Activated CD8-positive, alpha-beta memory T cell treated with anti-CD3 and anti-CD28 coated beads, Interleukin-2, amount 10 ng/mL, durations not matched to agents 7 days and 5 days (primary cell): ENCODE measurements around the gene CARMIL1. TPM values are rescaled to one million over a fixed set of nuclear protein-coding genes. Genes with fewer than 3 reads are reported as not detected.

ENCODE experiments used
- ATAC-seq: fragments of 150-1000 bp; cut with Tn5 transposase; one replicate; pipeline ENCODE4 v1.10.0; 2021; ENCODE audit warnings: moderate library complexity
- CTCF ChIA-PET: fragments of 350-600 bp; sonication (Branson Sonifier 250); formaldehyde crosslinking; loops from one replicate; lab custom pipeline; 2021; ENCODE audit warnings: antibody characterized with exemption; lab: Charles Lee
- DNase-seq: peaks from one replicate; pipeline ENCODE4 v3.0.0-alpha.2; 2020
- H3K27ac Mint-ChIP-seq: one replicate; pipeline ENCODE4 v1.8.0; 2021; ENCODE audit warnings: mild to moderate bottlenecking, mixed read lengths
- H3K27me3 Mint-ChIP-seq: one replicate; pipeline ENCODE4 v1.8.0; 2021; ENCODE audit warnings: mixed read lengths
- H3K36me3 Mint-ChIP-seq: one replicate; pipeline ENCODE4 v1.8.0; 2021; ENCODE audit warnings: mild to moderate bottlenecking, mixed read lengths
- H3K4me1 Mint-ChIP-seq: one replicate; pipeline ENCODE4 v1.8.0; 2021; ENCODE audit warnings: mixed read lengths
- H3K4me3 Mint-ChIP-seq: one replicate; pipeline ENCODE4 v1.8.0; 2021; ENCODE audit warnings: mild to moderate bottlenecking, moderate library complexity, mixed read lengths
- H3K9me3 Mint-ChIP-seq: one replicate; pipeline ENCODE4 v1.8.0; 2022; ENCODE audit warnings: low read depth, mixed read lengths
- total RNA-seq, 2 experiments: library from RNA; stranded (reverse); gene quantifications; one replicate each; pipeline ENCODE4 v1.2.3, GENCODE V29; 2021

CARMIL1 gene
- total RNA-seq, 2 experiments from 2014 or later = 3.4 to 3.8 TPM

GRCh38 chr6:25596928-25597818 lies 318.0 kb downstream of the CARMIL1 start:
- Mint-ChIP-seq H3K27me3 (no peaks in the 10 kb centered on the region), H3K4me1 (peaks cover 2% of the 10 kb centered on the region), H3K36me3 (no peaks in the 10 kb centered on the region), H3K4me3 (no peak overlapping the region), H3K27ac (no peak overlapping the region), H3K9me3 (no peaks in the 10 kb centered on the region)
- ATAC-seq (no peak), DNase-seq (no peak)
- CTCF ChIA-PET = no interaction called here

- H3K9me3 Mint-ChIP-seq = no peaks in the 10 kb centered on the region
- no peaks in the 10 kb centered on the region for H3K27me3 Mint-ChIP-seq
- H3K27ac Mint-ChIP-seq = no peak overlapping the region
- H3K4me1 Mint-ChIP-seq = peaks cover 2% of the 10 kb centered on the region
- ATAC-seq (no peak), DNase-seq (no peak)
- H3K36me3 Mint-ChIP-seq = no peaks in the 10 kb centered on the region
- no peak overlapping the region for H3K4me3 Mint-ChIP-seq
- CTCF ChIA-PET = interaction anchor here (0.8 to 1.9 kb wide), 4 partner anchors 18 to 376 kb away, joined by 3 to 4 read pairs (median 4); no protein-coding TSS in a partner anchor
Measured at GRCh38 chr6:25599516-25600085, 320.4 kb downstream of the CARMIL1 start.

GRCh38 chr6:25601800-25602673 lies 322.9 kb downstream of the CARMIL1 start:
- Mint-ChIP-seq H3K4me1 (no peaks in the 10 kb centered on the region), H3K9me3 (no peaks in the 10 kb centered on the region), H3K36me3 (no peaks in the 10 kb centered on the region), H3K27me3 (no peaks in the 10 kb centered on the region), H3K4me3 (no peak overlapping the region), H3K27ac (no peak overlapping the region)
- ATAC-seq (no peak), DNase-seq (no peak)
- CTCF ChIA-PET = interaction anchor here (0.7 to 2.8 kb wide), 7 partner anchors 13 to 379 kb away, joined by 3 to 14 read pairs (median 4); no protein-coding TSS in a partner anchor

GRCh38 chr6:25602674-25602982 lies 323.5 kb downstream of the CARMIL1 start:
- ATAC-seq = no peak
- CTCF ChIA-PET = interaction anchor here (1.2 to 2.8 kb wide), 2 partner anchors 326 to 337 kb away, joined by 4 to 14 read pairs; no protein-coding TSS in a partner anchor
- no peaks in the 10 kb centered on the region for H3K4me1 Mint-ChIP-seq
- no peaks in the 10 kb centered on the region for H3K36me3 Mint-ChIP-seq
- H3K27me3 Mint-ChIP-seq = no peaks in the 10 kb centered on the region
- H3K4me3 Mint-ChIP-seq = no peak overlapping the region
- H3K9me3 Mint-ChIP-seq = no peaks in the 10 kb centered on the region
- DNase-seq = no peak
- no peak overlapping the region for H3K27ac Mint-ChIP-seq

GRCh38 chr6:25603251-25603650 lies 324.1 kb downstream of the CARMIL1 start:
- Mint-ChIP-seq H3K27me3 (no peaks in the 10 kb centered on the region), H3K4me1 (no peaks in the 10 kb centered on the region), H3K36me3 (no peaks in the 10 kb centered on the region), H3K9me3 (no peaks in the 10 kb centered on the region), H3K27ac (no peak overlapping the region), H3K4me3 (no peak overlapping the region)
- ATAC-seq (no peak), DNase-seq (no peak)
- CTCF ChIA-PET = interaction anchor here (1.1 to 3.4 kb wide), 2 partner anchors 113 to 338 kb away, joined by 3 to 11 read pairs; no protein-coding TSS in a partner anchor

GRCh38 chr6:25606151-25606550 lies 327.0 kb downstream of the CARMIL1 start:
- Mint-ChIP-seq H3K27ac (no peak overlapping the region), H3K9me3 (no peaks in the 10 kb centered on the region), H3K4me3 (no peak overlapping the region), H3K27me3 (no peaks in the 10 kb centered on the region), H3K4me1 (no peaks in the 10 kb centered on the region), H3K36me3 (no peaks in the 10 kb centered on the region)
- CTCF ChIA-PET = interaction anchor here (1.3 to 3.4 kb wide), 2 partner anchors 50 to 341 kb away, joined by 3 to 11 read pairs; no protein-coding TSS in a partner anchor
- ATAC-seq (no peak), DNase-seq (no peak)

GRCh38 chr6:25608558-25609174 lies 329.5 kb downstream of the CARMIL1 start:
- H3K4me3 Mint-ChIP-seq = no peak overlapping the region
- no peak for ATAC-seq
- CTCF ChIA-PET = no interaction called here
- H3K36me3 Mint-ChIP-seq = no peaks in the 10 kb centered on the region
- no peak overlapping the region for H3K27ac Mint-ChIP-seq
- H3K4me1 Mint-ChIP-seq = peaks cover 3% of the 10 kb centered on the region
- DNase-seq = no peak
- no peaks in the 10 kb centered on the region for H3K27me3 Mint-ChIP-seq
- H3K9me3 Mint-ChIP-seq = no peaks in the 10 kb centered on the region

- no peaks in the 10 kb centered on the region for H3K27me3 Mint-ChIP-seq
- DNase-seq (no peak), ATAC-seq (no peak)
- no peak overlapping the region for H3K27ac Mint-ChIP-seq
- CTCF ChIA-PET = no interaction called here
- peaks cover 3% of the 10 kb centered on the region for H3K4me1 Mint-ChIP-seq
- no peak overlapping the region for H3K4me3 Mint-ChIP-seq
- no peaks in the 10 kb centered on the region for H3K9me3 Mint-ChIP-seq
- no peaks in the 10 kb centered on the region for H3K36me3 Mint-ChIP-seq
Measured at GRCh38 chr6:25612666-25613065, 333.5 kb downstream of the CARMIL1 start.

- CTCF ChIA-PET = no interaction called here
- no peak overlapping the region for H3K27ac Mint-ChIP-seq
- H3K27me3 Mint-ChIP-seq = no peaks in the 10 kb centered on the region
- ATAC-seq = no peak
- H3K36me3 Mint-ChIP-seq = no peaks in the 10 kb centered on the region
- H3K4me1 Mint-ChIP-seq = peaks cover 3% of the 10 kb centered on the region
- DNase-seq = no peak
- no peak overlapping the region for H3K4me3 Mint-ChIP-seq
- H3K9me3 Mint-ChIP-seq = no peaks in the 10 kb centered on the region
Measured at GRCh38 chr6:25613415-25613814, 334.2 kb downstream of the CARMIL1 start.

GRCh38 chr6:25614052-25614451 lies 334.9 kb downstream of the CARMIL1 start:
- no peak for ATAC-seq
- Mint-ChIP-seq H3K36me3 (no peaks in the 10 kb centered on the region), H3K4me3 (no peak overlapping the region), H3K4me1 (peaks cover 3% of the 10 kb centered on the region), H3K9me3 (no peaks in the 10 kb centered on the region), H3K27me3 (no peaks in the 10 kb centered on the region), H3K27ac (no peak overlapping the region)
- CTCF ChIA-PET = no interaction called here
- no peak for DNase-seq

- Mint-ChIP-seq H3K36me3 (no peaks in the 10 kb centered on the region), H3K4me1 (peaks cover 3% of the 10 kb centered on the region), H3K4me3 (no peak overlapping the region), H3K9me3 (no peaks in the 10 kb centered on the region), H3K27ac (no peak overlapping the region), H3K27me3 (no peaks in the 10 kb centered on the region)
- no peak for DNase-seq
- CTCF ChIA-PET = interaction anchor here (0.9 kb wide), 1 partner anchor 14 kb away, joined by 3 read pairs; no protein-coding TSS in a partner anchor
- ATAC-seq = no peak
Measured at GRCh38 chr6:25615471-25615870, 336.3 kb downstream of the CARMIL1 start.

GRCh38 chr6:25617997-25618396 lies 338.8 kb downstream of the CARMIL1 start:
- CTCF ChIA-PET = interaction anchor here (1.3 kb wide), 1 partner anchor 19 kb away, joined by 4 read pairs; no protein-coding TSS in a partner anchor
- H3K4me3 Mint-ChIP-seq = no peak overlapping the region

More at GRCh38 chr6:25617997-25618396, 338.8 kb downstream of the CARMIL1 start:
- DNase-seq (no peak), ATAC-seq (no peak)
- H3K27ac Mint-ChIP-seq = no peak overlapping the region
- no peaks in the 10 kb centered on the region for H3K4me1 Mint-ChIP-seq
- no peaks in the 10 kb centered on the region for H3K36me3 Mint-ChIP-seq
- no peaks in the 10 kb centered on the region for H3K27me3 Mint-ChIP-seq
- no peaks in the 10 kb centered on the region for H3K9me3 Mint-ChIP-seq
